SIG-M5 (cell line): ENCODE data around the gene CFAP100.

Experiments used
- DNase-seq: peaks from one replicate; lab custom pipeline; 2025; lab: John Stamatoyannopoulos, UW

Gene CFAP100

DNA sequence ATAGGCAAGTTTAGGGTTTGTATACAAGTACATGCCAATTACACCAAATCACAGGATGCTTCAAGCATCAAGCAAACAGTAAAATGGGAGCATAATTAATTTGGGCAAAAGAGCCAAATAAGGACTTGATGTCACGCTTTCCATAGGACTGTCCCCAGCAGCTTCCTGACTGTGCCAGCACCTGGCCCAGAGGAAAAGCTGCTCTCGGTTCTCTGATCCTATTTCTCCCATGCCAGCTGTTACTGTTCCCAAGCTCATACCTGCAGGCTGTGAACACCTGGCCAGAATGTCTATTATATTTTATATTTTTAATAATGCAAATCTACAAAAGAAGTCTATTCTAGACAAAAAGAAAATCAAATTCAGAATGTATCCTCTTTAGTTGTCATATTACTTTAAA, 68.8 kb downstream of the CFAP100 start:
- no peak for DNase-seq

DNA sequence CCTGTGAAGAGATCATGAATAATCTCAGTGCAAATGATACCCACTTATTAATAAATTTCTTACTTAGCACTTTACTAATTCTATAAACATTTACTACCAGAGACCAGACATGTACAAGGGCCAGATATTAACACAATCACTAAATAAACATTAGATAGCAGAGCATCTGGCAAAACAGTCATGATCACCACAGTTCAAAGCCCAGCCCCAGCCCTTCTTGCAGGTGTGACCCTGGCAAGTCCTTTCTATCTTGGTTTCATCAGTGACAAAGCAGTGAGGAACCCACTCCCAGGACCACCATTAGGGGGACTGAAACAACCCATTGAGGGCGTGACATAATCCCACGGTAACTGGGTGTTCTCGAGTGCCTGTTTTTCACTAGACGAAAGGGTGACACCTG, 69.4 kb downstream of the CFAP100 start:
- no peak for DNase-seq

- no peak for DNase-seq
These were observed 69.8 kb downstream of the CFAP100 start for GRCh38 chr3:126464494-126464893.

GRCh38 chr3:126464997-126465396, 70.3 kb downstream of the CFAP100 start:
- no peak for DNase-seq

GRCh38 chr3:126465928-126466544, 71.3 kb downstream of the CFAP100 start:
- DNase-seq = no peak

DNA sequence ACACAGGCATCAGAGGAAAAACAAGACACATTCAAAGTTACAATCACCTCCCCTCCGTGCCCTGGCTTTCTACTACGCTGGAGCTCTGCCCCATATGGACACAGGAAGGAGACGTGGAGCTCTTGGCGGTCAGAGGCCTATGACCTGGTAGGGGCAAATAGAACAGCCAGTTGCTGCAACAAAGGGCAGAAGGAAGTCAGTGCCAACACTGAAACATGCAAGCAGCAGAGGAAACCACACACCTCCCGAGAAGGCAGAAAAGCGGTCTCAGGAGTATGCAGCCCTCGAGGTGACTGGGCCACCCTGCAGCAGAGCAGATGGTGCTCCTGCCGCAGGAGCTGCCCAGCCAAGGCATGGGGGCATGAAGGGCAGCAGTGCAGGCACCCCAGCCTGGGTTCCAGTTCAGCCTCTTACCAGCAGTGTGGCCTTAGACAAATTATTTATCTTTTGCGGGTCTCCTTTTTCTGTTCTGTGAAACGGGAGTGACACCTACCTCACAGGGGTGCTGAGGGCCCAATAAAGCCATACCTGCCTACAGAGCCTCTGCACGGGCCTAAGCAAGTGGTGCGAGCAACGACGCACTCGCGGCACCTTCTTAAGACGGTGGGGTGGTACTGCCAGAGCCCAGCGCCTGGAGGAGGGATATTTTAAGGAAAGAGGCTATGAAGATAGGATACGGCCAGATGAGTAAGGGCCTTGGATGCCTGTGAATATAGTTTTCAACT, 72.3 kb downstream of the CFAP100 start:
- no peak for DNase-seq

GRCh38 chr3:126467611-126467955, 72.9 kb downstream of the CFAP100 start:
- DNase-seq = no peak

GRCh38 chr3:126468028-126468891, 73.6 kb downstream of the CFAP100 start:
- DNase-seq = no peak

DNA sequence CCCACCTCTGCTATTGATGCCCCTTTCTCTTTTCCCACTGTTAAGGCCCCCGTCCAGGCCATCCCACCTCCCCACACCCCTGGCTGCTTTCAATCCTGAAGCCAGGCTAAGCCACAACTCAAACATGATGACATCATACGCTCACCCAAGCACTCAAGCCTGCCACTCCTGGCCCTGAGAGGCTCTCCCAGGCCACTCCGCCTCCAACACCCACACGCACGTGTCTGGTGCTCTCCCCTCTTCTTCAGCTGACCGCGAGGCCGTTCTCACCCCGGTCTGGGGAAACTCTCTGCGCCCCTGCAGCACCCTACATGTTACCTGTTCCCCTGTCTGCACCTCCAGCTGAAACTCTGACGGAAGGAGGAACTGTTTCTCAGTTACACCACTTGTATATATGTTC, 74.8 kb downstream of the CFAP100 start:
- no peak for DNase-seq

DNA sequence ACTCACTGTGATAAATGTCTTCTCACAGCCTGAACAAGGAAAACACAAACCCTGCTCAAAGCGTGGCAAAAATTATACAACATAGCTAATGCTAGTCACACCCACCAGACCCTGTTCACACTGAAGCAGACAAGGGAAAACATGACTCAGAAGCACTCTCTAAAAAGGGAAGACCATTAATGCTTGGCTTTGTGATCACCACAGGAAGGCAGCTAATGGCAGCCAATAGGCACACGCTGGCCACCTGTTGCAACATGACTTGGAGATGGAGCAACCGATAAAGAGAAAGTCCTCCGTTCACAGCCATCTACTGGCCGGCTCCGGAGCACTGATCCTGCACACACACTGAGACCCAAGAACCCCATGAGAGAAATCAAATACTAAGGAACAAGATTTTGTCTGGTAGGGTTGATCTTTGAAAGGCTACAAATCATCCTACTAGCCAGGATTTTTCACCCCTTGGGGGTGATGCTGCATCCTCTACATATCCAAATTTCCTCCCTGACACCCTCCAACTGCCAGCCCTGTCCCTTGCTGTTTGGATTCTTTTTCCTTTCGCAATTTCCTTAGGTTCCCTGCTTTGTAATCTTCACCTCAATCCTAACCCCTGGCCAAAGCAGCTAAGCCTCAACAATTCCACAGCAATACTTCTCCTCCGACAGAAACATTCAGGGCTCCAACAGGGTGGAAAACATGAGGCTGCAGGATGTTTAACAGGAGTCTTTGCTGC, 77.7 kb downstream of the CFAP100 start:
- DNase-seq = peak; percentile 99

DNA sequence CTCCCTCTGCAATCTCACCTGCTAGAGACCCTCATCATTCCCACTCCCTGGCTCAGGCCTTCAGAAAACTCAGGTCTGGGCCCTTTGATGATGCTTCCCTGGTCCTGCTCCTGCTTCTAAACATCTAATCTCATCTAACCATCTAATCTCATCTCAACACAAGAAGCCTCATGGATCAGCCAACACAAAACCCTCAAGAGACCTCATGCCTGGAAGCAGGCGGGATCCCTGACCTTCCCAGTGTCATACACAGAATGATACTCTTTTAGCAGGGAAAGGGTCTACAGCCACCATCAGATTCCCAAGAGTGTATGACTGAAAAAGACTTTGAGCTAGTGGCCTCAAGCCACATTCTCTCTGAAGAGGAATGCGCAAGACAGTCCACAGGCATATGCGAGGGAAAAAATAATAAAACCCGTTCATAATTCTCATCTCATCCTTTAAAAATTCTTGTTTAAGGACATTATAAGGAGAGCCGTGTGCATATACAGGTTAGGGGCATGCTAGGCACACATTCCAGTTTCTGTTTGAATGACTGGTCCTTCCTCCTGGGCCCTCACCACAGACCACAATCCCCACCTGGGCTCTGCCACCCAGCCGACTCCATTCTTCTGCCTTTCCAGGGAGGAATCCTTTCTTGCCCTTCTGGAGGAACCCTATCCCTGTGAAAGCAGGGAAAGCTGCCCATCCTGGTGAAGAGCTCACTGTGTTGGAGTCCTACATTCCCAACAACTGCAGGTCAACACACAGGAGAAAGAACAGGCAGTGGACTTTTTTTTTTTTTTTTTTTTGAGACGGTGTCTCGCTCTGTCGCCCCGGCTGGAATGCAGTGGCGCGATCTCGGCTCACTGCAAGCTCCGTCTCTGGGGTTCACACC, 78.8 kb downstream of the CFAP100 start:
- DNase-seq = no peak

GRCh38 chr3:126474498-126475412, 80.0 kb downstream of the CFAP100 start:
- DNase-seq = no peak

DNA sequence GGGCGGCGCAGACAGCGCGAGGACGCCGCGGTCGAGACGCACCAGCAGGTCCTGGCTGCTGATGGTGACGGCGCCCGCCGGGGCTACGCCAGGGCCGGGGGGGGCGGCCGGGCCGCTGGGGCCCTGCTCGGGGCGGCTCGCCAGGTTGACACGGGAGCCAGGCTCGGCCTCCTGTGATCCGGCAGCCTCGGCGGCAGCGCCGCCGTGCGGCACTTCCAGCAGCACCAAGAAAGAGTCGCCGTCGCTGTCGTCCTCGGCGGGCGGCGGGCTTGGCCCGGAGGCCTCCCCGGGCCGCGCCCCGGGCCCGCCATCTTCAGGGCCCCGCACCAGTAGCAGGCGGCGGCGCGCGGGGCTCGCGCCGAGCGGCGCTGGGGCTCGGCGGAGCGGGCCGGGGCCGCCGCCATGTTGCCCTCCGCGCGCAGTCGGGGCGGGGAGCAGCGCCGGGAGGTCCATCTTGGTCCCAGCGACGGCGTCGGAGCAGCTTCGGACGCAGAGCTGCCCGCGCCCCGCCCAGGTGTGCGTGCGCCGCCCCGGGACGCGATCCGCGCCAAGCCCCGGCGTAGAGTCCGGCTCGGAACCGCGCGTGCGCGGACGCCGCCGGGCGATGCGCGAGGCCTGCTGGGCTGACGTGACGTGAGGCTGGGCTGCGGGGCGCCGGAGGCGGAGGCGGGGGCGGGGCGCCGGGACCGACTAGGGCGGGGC, 80.9 kb downstream of the CFAP100 start, which contains the start of gene ZXDC:
Gene ZXDC (minus strand): TSS at position 479 of the 702 bp plus-strand sequence. CDS start 26 bp downstream, at position 453.
- DNase-seq = peak; percentile 56

GRCh38 chr3:126476166-126477060, 81.7 kb downstream of the CFAP100 start:
- DNase-seq = no peak

GRCh38 chr3:126477061-126477380, 82.3 kb downstream of the CFAP100 start:
- no peak for DNase-seq

DNA sequence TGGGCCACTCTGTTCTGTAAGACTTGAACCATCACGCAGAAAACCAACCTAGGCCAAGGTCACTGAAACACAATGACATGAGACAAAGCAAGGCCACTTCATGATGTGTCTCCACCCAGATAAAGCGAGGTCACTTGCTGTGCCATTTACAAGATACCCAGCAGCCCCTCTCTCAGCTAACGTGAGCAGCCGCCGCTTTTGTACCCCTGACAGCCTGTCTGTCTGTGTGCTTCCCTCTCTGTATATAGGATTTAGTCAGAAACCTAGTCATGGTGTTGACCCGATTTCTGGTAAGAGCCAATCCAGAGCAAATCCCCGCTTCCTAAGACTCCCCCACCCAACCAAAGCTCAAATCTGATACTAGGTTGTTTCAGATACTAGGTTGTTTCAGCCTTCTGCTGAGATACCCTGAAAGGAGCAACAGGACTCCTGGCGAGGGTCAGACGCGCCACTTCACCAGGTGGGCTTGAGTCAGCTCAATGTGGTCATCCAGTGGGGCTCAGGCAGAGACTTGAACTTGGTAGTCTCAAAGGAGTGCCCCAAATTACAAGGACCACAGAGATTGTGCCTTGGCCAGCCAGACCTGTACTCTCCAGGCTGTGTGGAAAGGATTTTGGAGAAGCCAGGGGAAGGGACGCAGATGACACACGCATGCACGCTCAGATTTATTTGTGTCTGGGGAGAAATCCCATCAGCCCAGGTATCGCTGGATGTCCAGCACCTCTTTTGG, 84.0 kb downstream of the CFAP100 start:
- DNase-seq = no peak

- DNase-seq = no peak
These were observed 84.9 kb downstream of the CFAP100 start for GRCh38 chr3:126479642-126480041.

DNA sequence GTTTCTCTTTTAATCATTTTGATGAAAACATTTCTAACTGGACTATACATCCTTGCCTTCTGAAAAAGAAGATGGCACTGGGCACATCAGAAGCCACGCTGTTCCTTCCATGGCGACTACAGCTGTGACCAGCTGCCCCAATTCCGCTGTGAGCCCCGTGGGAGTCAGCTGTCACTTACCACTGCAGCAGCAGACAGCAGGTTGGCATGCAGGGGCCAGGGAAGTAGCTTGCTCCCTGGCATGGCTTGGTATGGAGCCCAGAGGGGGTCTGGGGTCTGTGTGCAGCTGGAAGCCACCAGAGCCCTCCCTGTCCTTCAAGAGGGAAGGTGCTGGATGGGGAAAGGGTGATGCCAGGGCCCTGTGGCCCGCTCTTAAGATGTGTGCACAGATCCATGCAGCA, 85.5 kb downstream of the CFAP100 start:
- DNase-seq = no peak
